HL-60 (cell line): ENCODE data around the gene LRRC57.

Source experiments
- CTCF ChIP-seq: IDR thresholded peaks from one replicate; pipeline ENCODE4 v1.5.1; 2011; ENCODE audit warnings: low read length, control low read depth, inconsistent platforms; ENCODE audit not compliant: insufficient read depth
- GABPA ChIP-seq: IDR thresholded peaks from 2 replicates; pipeline ENCODE4 v1.6.1; 2012; ENCODE audit warnings: low read depth

GRCh38 chr15:42549741-42550392, 1.3 kb upstream of the LRRC57 start:
- no peak for TF ChIP-seq CTCF
- no peak for TF ChIP-seq GABPA
